ENCODE data around the gene SV2C.

Gene SV2C

GRCh38 chr5:76250463-76250862 lies 167.3 kb downstream of the SV2C start:
- H3K36me3 Mint-ChIP-seq, result no peaks in the 10 kb centered on the region
- no peaks in the 10 kb centered on the region for H3K9me3 Mint-ChIP-seq
- H3K27ac Mint-ChIP-seq, result no peak overlapping the region
- ATAC-seq (ENCODE audit: low read depth) (no peak), DNase-seq (ENCODE audit: low spot score in 2 of 2) (no peak)
- no peaks in the 10 kb centered on the region for H3K4me1 Mint-ChIP-seq
- H3K4me3 Mint-ChIP-seq, result no peak overlapping the region
- H3K27me3 Mint-ChIP-seq, result no peaks in the 10 kb centered on the region

GRCh38 chr5:76251656-76252055 lies 168.5 kb downstream of the SV2C start:
- Mint-ChIP-seq H3K36me3 (no peaks in the 10 kb centered on the region), H3K27me3 (no peaks in the 10 kb centered on the region), H3K9me3 (no peaks in the 10 kb centered on the region), H3K4me3 (no peak overlapping the region), H3K27ac (no peak overlapping the region), H3K4me1 (no peaks in the 10 kb centered on the region)
- ATAC-seq (ENCODE audit: low read depth), result no peak
- DNase-seq (ENCODE audit: low spot score in 2 of 2), result no peak

- H3K4me1 Mint-ChIP-seq, result no peaks in the 10 kb centered on the region
- no peak overlapping the region for H3K27ac Mint-ChIP-seq
- H3K4me3 Mint-ChIP-seq, result no peak overlapping the region
- DNase-seq (ENCODE audit: low spot score in 2 of 2), result no peak
- H3K36me3 Mint-ChIP-seq, result no peaks in the 10 kb centered on the region
- ATAC-seq (ENCODE audit: low read depth), result no peak
- H3K27me3 Mint-ChIP-seq, result no peaks in the 10 kb centered on the region
- H3K9me3 Mint-ChIP-seq, result no peaks in the 10 kb centered on the region
Observed at GRCh38 chr5:76252437-76252836, 169.3 kb downstream of the SV2C start.

GRCh38 chr5:76256116-76256889 lies 173.1 kb downstream of the SV2C start:
- no peak overlapping the region for H3K27ac Mint-ChIP-seq
- ATAC-seq (ENCODE audit: low read depth), result peak; percentile 90
- H3K27me3 Mint-ChIP-seq, result no peaks in the 10 kb centered on the region
- no peaks in the 10 kb centered on the region for H3K36me3 Mint-ChIP-seq
- H3K4me1 Mint-ChIP-seq, result no peaks in the 10 kb centered on the region
- peak; percentile 25 to 44 for DNase-seq (ENCODE audit: low spot score in 2 of 2)
- H3K4me3 Mint-ChIP-seq, result no peak overlapping the region
- H3K9me3 Mint-ChIP-seq, result no peaks in the 10 kb centered on the region

- Mint-ChIP-seq H3K4me3 (no peak overlapping the region), H3K4me1 (no peaks in the 10 kb centered on the region), H3K36me3 (no peaks in the 10 kb centered on the region), H3K9me3 (no peaks in the 10 kb centered on the region), H3K27ac (no peak overlapping the region), H3K27me3 (peaks cover under 1% of the 10 kb centered on the region)
- DNase-seq (ENCODE audit: low spot score in 2 of 2), result no peak
- ATAC-seq (ENCODE audit: low read depth), result no peak
Observed at GRCh38 chr5:76257225-76257833, 174.1 kb downstream of the SV2C start.

- Mint-ChIP-seq H3K27me3 (peaks cover 4% of the 10 kb centered on the region), H3K36me3 (peaks cover 2% of the 10 kb centered on the region), H3K4me3 (no peak overlapping the region), H3K9me3 (peaks cover 3% of the 10 kb centered on the region), H3K4me1 (no peaks in the 10 kb centered on the region), H3K27ac (no peak overlapping the region)
- no peak for DNase-seq (ENCODE audit: low spot score in 2 of 2)
- ATAC-seq (ENCODE audit: low read depth), result no peak
Observed at GRCh38 chr5:76257897-76258296, 174.7 kb downstream of the SV2C start.

- peaks cover 25% of the 10 kb centered on the region for H3K27me3 Mint-ChIP-seq
- H3K4me3 Mint-ChIP-seq, result no peak overlapping the region
- no peak for ATAC-seq (ENCODE audit: low read depth)
- H3K9me3 Mint-ChIP-seq, result peaks cover 9% of the 10 kb centered on the region
- H3K4me1 Mint-ChIP-seq, result no peaks in the 10 kb centered on the region
- peaks cover 2% of the 10 kb centered on the region for H3K36me3 Mint-ChIP-seq
- DNase-seq (ENCODE audit: low spot score in 2 of 2), result no peak
- no peak overlapping the region for H3K27ac Mint-ChIP-seq
Observed at GRCh38 chr5:76264681-76265080, 181.5 kb downstream of the SV2C start.

GRCh38 chr5:76269259-76269931 lies 186.2 kb downstream of the SV2C start:
- no peak overlapping the region for H3K4me3 Mint-ChIP-seq
- H3K27ac Mint-ChIP-seq, result no peak overlapping the region
- H3K4me1 Mint-ChIP-seq, result no peaks in the 10 kb centered on the region
- peaks cover 15% of the 10 kb centered on the region for H3K27me3 Mint-ChIP-seq
- DNase-seq (ENCODE audit: low spot score in 2 of 2) (no peak), ATAC-seq (ENCODE audit: low read depth) (no peak)
- H3K36me3 Mint-ChIP-seq, result no peaks in the 10 kb centered on the region
- H3K9me3 Mint-ChIP-seq, result no peaks in the 10 kb centered on the region

- no peak overlapping the region for H3K4me3 Mint-ChIP-seq
- no peak for ATAC-seq (ENCODE audit: low read depth)
- no peaks in the 10 kb centered on the region for H3K4me1 Mint-ChIP-seq
- DNase-seq (ENCODE audit: low spot score in 2 of 2), result no peak
- no peaks in the 10 kb centered on the region for H3K36me3 Mint-ChIP-seq
- H3K27ac Mint-ChIP-seq, result no peak overlapping the region
- H3K9me3 Mint-ChIP-seq, result no peaks in the 10 kb centered on the region
- H3K27me3 Mint-ChIP-seq, result peaks cover 15% of the 10 kb centered on the region
Observed at GRCh38 chr5:76269932-76270610, 186.9 kb downstream of the SV2C start.

- H3K27me3 Mint-ChIP-seq, result peaks cover 8% of the 10 kb centered on the region
- no peak overlapping the region for H3K27ac Mint-ChIP-seq
- H3K9me3 Mint-ChIP-seq, result no peaks in the 10 kb centered on the region
- no peaks in the 10 kb centered on the region for H3K36me3 Mint-ChIP-seq
- no peaks in the 10 kb centered on the region for H3K4me1 Mint-ChIP-seq
- no peak for DNase-seq (ENCODE audit: low spot score in 2 of 2)
- no peak overlapping the region for H3K4me3 Mint-ChIP-seq
- no peak for ATAC-seq (ENCODE audit: low read depth)
Observed at GRCh38 chr5:76271836-76272235, 188.7 kb downstream of the SV2C start.

- Mint-ChIP-seq H3K4me1 (no peaks in the 10 kb centered on the region), H3K36me3 (no peaks in the 10 kb centered on the region), H3K9me3 (no peaks in the 10 kb centered on the region), H3K4me3 (no peak overlapping the region), H3K27me3 (peaks cover 2% of the 10 kb centered on the region), H3K27ac (no peak overlapping the region)
- ATAC-seq (ENCODE audit: low read depth) (no peak), DNase-seq (ENCODE audit: low spot score in 2 of 2) (no peak)
Observed at GRCh38 chr5:76273206-76273885, 190.2 kb downstream of the SV2C start.

GRCh38 chr5:76274571-76274970 lies 191.4 kb downstream of the SV2C start:
- Mint-ChIP-seq H3K27ac (no peak overlapping the region), H3K9me3 (no peaks in the 10 kb centered on the region), H3K36me3 (no peaks in the 10 kb centered on the region), H3K4me1 (no peaks in the 10 kb centered on the region), H3K4me3 (no peak overlapping the region), H3K27me3 (peaks cover 2% of the 10 kb centered on the region)
- ATAC-seq (ENCODE audit: low read depth), result no peak
- no peak for DNase-seq (ENCODE audit: low spot score in 2 of 2)

GRCh38 chr5:76277736-76278135 lies 194.6 kb downstream of the SV2C start:
- H3K4me1 Mint-ChIP-seq, result no peaks in the 10 kb centered on the region
- H3K4me3 Mint-ChIP-seq, result no peak overlapping the region
- no peak overlapping the region for H3K27ac Mint-ChIP-seq
- H3K36me3 Mint-ChIP-seq, result no peaks in the 10 kb centered on the region
- no peaks in the 10 kb centered on the region for H3K27me3 Mint-ChIP-seq
- DNase-seq (ENCODE audit: low spot score in 2 of 2), result no peak
- ATAC-seq (ENCODE audit: low read depth), result no peak
- H3K9me3 Mint-ChIP-seq, result no peaks in the 10 kb centered on the region

Measured in memory B cell (primary cell).